Upper lobe of left lung (tissue), 6 donors: ENCODE data around the gene SMYD5. TPM values are rescaled to one million over a fixed set of nuclear protein-coding genes. Genes with fewer than 3 reads are reported as not detected.
A peak's percentile ranks its signal among the peaks of the same experiment; 100 is the strongest.

Source experiments
- ATAC-seq, 2 donors: fragments of 200-7000 bp; cut with Tn5 transposase; one replicate each; pipeline ENCODE4 v1.9.1; 2022; ENCODE audit warnings: mild to moderate bottlenecking in 2 of 2, moderate library complexity in 2 of 2; ENCODE audit not compliant: low FRiP score in 2 of 2
- DNase-seq, 2 donors: peaks; one replicate each; pipeline ENCODE4 v3.0.0-alpha.2; 2019 to 2020
- H3K27ac ChIP-seq, 4 donors: fragments of 200-600 bp; sonication (generic); one replicate each; pipeline ENCODE4 v1.5.1; 2016 to 2019
- H3K27me3 ChIP-seq, 4 donors: fragments of 200-600 bp; sonication (generic); one replicate each; pipeline ENCODE4 v1.5.1; 2017 to 2019
- H3K36me3 ChIP-seq, 4 donors: fragments of 200-600 bp; sonication (generic); one replicate each; pipeline ENCODE4 v1.5.1; 2016 to 2019
- H3K4me1 ChIP-seq, 4 donors: fragments of 200-600 bp; sonication (generic); one replicate each; pipeline ENCODE4 v1.5.1; 2018 to 2019
- H3K4me3 ChIP-seq, 4 donors: fragments of 200-600 bp; sonication (generic); one replicate each; pipeline ENCODE4 v1.5.1; 2017 to 2019; ENCODE audit warnings: mild to moderate bottlenecking in 2 of 4, moderate library complexity in 1 of 4
- H3K9me3 ChIP-seq, 4 donors: fragments of 200-600 bp; sonication (generic); one replicate each; pipeline ENCODE4 v1.5.1; 2018 to 2019
- CTCF ChIP-seq, 6 experiments: fragments of 450-650 bp in 4 of 6; fragments of 200-600 bp in 2 of 6; sonication (generic) in 2 of 6; IDR thresholded peaks; one replicate each; pipeline ENCODE4 v1.5.1; 2016 to 2019; ENCODE audit warnings: antibody characterized with exemption in 6 of 6
- EP300 ChIP-seq, 4 donors: sonication (generic); formaldehyde crosslinking; IDR thresholded peaks; one replicate each; pipeline ENCODE4 v1.5.1; 2017; ENCODE audit warnings: antibody characterized with exemption in 4 of 4, control low read depth in 2 of 4
- POLR2A ChIP-seq, 4 donors: fragments of 450-650 bp; IDR thresholded peaks; one replicate each; pipeline ENCODE4 v1.5.1; 2016 to 2017; ENCODE audit warnings: antibody characterized with exemption in 4 of 4, mild to moderate bottlenecking in 2 of 4
- POLR2AphosphoS5 ChIP-seq, 2 donors: sonication (generic); formaldehyde crosslinking; IDR thresholded peaks; one replicate each; pipeline ENCODE4 v1.5.1; 2017; ENCODE audit warnings: antibody characterized with exemption in 2 of 2
- WGBS, 2 donors: methylation state at CpG; one replicate each; pipeline ENCODE4 v1.1.5; 2017 to 2018; 5-methylcytosine and 5-hydroxymethylcytosine counted together
- total RNA-seq, 6 donors: library from RNA; depleted of rRNA in 4 of 6; stranded (reverse); fragments of >200 nt in 4 of 6; gene quantifications; one replicate each; pipeline versions ENCODE4 v1.1.0 to v1.2.1, GENCODE V29; 2016 to 2021
- donor health status: DM: no; HTN: no; CAD: no; lungs with moderate emphysema.
- donor health status: DM: no; HTN: yes; CAD: no; lungs with severe emphysema.

Gene SMYD5
- total RNA-seq, 6 donors from 2014 or later: 18.1 to 58.8 (median 21.2) TPM

DNA sequence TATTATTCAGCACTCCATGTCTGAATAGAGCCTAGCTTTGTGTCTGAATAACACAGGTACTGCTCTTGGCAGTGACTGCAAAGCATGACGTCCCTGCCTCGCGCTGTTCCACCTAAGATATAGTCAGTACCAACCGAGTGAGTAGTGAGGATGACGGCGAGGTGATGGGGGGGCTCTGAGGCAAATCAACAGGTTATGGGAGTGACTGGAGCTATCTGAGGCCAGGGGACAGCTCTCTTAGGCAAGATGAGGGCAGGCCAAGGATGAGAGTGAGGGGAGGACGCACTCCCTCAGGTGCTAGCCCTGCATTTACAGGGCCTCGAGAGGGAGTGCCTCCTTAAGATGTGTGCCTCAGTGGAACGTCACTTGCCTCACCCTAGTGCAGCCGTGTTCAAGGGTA is 39.8 kb upstream of the SMYD5 start:
- ATAC-seq (no peak), DNase-seq (no peak)
- Histone ChIP-seq H3K36me3 (no peaks in the 10 kb centered on the region), H3K4me1 (peaks cover 24 to 28% (median 27%) of the 10 kb centered on the region in 4 donors), H3K27ac (no peak overlapping the region), H3K27me3 (peaks cover 0 to 17% (median 5%) of the 10 kb centered on the region in 4 donors), H3K4me3 (no peak overlapping the region), H3K9me3 (no peaks in the 10 kb centered on the region)
- TF ChIP-seq POLR2A (IDR thresholded peaks at IDR 0.05): no peak
- TF ChIP-seq EP300 (IDR thresholded peaks at IDR 0.05): no peak
- no peak for TF ChIP-seq CTCF (IDR thresholded peaks at IDR 0.05)
- TF ChIP-seq POLR2AphosphoS5 (IDR thresholded peaks at IDR 0.05): no peak
- WGBS, 2 donors: 93 to 94% methylated on average over 10 of the region's 10 CpGs

GRCh38 chr2:73174941-73175662 is 38.9 kb upstream of the SMYD5 start:
- DNase-seq: no peak
- H3K4me3 ChIP-seq: peak overlapping the region; percentile 30 to 75 (median 57)

GRCh38 chr2:73175663-73176204 is 38.3 kb upstream of the SMYD5 start:
- Histone ChIP-seq H3K4me3 (peak overlapping the region; percentile 30 to 75 (median 57)), H3K27me3 (peaks cover 0 to 17% (median 5%) of the 10 kb centered on the region in 4 donors), H3K27ac (peak overlapping the region in 3 of 4 donors; percentile 75 to 86 (median 83)), H3K4me1 (peaks cover 24 to 28% (median 27%) of the 10 kb centered on the region in 4 donors), H3K36me3 (no peaks in the 10 kb centered on the region), H3K9me3 (no peaks in the 10 kb centered on the region)
- DNase-seq: peak; percentile 76 to 94
- ATAC-seq: peak in 1 of 2 donors; percentile 62
- WGBS, 2 donors: 0% methylated on average over 12 to 13 of the region's 59 CpGs
- TF ChIP-seq CTCF (IDR thresholded peaks at IDR 0.05): no peak
- no peak for TF ChIP-seq POLR2AphosphoS5 (IDR thresholded peaks at IDR 0.05)
- no peak for TF ChIP-seq POLR2A (IDR thresholded peaks at IDR 0.05)
- no peak for TF ChIP-seq EP300 (IDR thresholded peaks at IDR 0.05)

More at GRCh38 chr2:73174941-73175662, 38.9 kb upstream of the SMYD5 start:
- H3K4me1 ChIP-seq: peaks cover 24 to 28% (median 27%) of the 10 kb centered on the region in 4 donors
- WGBS, 2 donors: 25 to 37% methylated on average over 17 to 25 of the region's 25 CpGs
- TF ChIP-seq CTCF (IDR thresholded peaks at IDR 0.05) (no peak), POLR2A (IDR thresholded peaks at IDR 0.05) (no peak), POLR2AphosphoS5 (IDR thresholded peaks at IDR 0.05) (no peak), EP300 (IDR thresholded peaks at IDR 0.05) (no peak)
- H3K27me3 ChIP-seq: peaks cover 0 to 17% (median 5%) of the 10 kb centered on the region in 4 donors
- H3K36me3 ChIP-seq: no peaks in the 10 kb centered on the region
- ATAC-seq: no peak
- peak overlapping the region in 2 of 4 donors; percentile 83 to 86 for H3K27ac ChIP-seq
- H3K9me3 ChIP-seq: no peaks in the 10 kb centered on the region

DNA sequence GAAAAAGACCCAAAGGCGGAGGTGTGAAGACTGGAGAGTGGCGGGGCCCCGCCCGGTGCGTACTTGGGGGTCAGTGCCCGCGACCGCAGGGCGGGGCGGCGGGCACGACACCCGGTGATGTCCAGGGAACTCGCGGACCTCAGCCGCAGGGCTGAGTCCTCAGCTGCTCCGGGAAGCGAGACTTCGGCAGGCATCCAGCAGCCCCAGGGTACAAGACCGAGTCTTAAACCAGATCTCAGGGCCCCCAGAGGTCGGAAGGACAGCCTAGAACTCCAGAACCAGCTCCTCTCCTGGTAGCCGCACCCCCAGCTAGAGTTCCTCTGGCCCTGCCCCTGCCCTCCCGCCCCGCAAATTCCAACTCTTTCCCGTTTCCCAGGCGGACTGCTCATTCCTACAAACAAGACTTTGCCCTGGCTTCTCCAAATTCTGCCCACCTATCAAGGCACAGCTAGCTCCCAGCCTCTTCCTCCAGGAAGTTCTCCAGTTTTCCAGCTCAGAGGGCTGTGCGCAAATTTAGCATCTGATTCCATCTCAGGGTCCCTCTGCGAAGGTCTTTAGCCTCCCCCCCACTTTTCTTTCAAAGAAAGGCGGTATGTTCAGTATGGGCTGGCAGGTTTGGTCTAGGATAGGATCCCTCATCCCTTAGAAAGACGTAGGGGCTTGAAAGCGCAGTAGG is 37.7 kb upstream of the SMYD5 start:
- WGBS, 2 donors: 6 to 15% methylated on average over 12 to 29 of the region's 31 CpGs
- H3K27me3 ChIP-seq: peaks cover 0 to 17% (median 5%) of the 10 kb centered on the region in 4 donors
- peaks cover 24 to 28% (median 27%) of the 10 kb centered on the region in 4 donors for H3K4me1 ChIP-seq
- TF ChIP-seq POLR2A (IDR thresholded peaks at IDR 0.05) (no peak), POLR2AphosphoS5 (IDR thresholded peaks at IDR 0.05) (no peak), EP300 (IDR thresholded peaks at IDR 0.05) (no peak), CTCF (IDR thresholded peaks at IDR 0.05) (no peak)
- H3K9me3 ChIP-seq: no peaks in the 10 kb centered on the region
- peak in 1 of 2 donors; percentile 14 for ATAC-seq
- peak overlapping the region; percentile 30 to 75 (median 57) for H3K4me3 ChIP-seq
- peak overlapping the region; percentile 75 to 86 (median 82) for H3K27ac ChIP-seq
- no peak for DNase-seq
- no peaks in the 10 kb centered on the region for H3K36me3 ChIP-seq
